ELF-1 (cell line): ENCODE data around the gene LRRC4C.

Source experiments
- DNase-seq: peaks from one replicate; pipeline ENCODE4 v3.0.0-alpha.2; 2016; ENCODE audit warnings: low read depth, low spot score

The LRRC4C gene

GRCh38 chr11:40104941-40105550 lies 1354.4 kb downstream of the LRRC4C start:
- DNase-seq = peak; percentile 58

GRCh38 chr11:40100781-40101180 lies 1358.7 kb downstream of the LRRC4C start:
- DNase-seq = peak; percentile 14

GRCh38 chr11:40100162-40100553 lies 1359.3 kb downstream of the LRRC4C start:
- peak; percentile 82 for DNase-seq

GRCh38 chr11:40099426-40100161 lies 1359.9 kb downstream of the LRRC4C start:
- DNase-seq = peak; percentile 61

- DNase-seq = no peak
Observed at GRCh38 chr11:40095446-40095845, 1364.0 kb downstream of the LRRC4C start.

GRCh38 chr11:40094954-40095353 lies 1364.5 kb downstream of the LRRC4C start:
- DNase-seq = no peak

- DNase-seq = peak; percentile 27
Observed at GRCh38 chr11:40080434-40080833, 1379.0 kb downstream of the LRRC4C start.
